ENCODE measurements around the gene ARID5A. TPM values are rescaled to one million over a fixed set of nuclear protein-coding genes. Genes with fewer than 3 reads are reported as not detected.

The ARID5A gene
- total RNA-seq, 1 experiment from 2014 or later = 13.9 TPM

DNA sequence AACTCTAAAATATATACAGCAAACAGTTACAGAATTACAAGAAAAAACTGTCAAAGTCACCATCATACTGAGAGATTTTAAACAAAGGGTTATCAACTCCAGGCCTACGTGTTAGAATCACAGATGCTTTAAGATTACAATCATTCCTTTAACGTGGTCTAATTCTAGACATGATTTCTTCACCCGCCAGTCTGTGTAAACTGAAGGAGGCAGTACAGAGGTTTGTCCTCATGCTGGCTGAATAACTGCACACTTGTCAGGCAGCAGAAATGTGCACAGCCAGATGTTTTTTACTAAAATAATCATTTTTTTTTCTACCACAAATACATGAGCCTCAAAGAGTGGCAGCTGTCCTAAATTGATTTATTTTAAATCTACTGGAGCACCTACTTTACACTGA, 15.9 kb upstream of the ARID5A start:
- no peak overlapping the region for H3K4me3 Mint-ChIP-seq
- no peak for DNase-seq (ENCODE audit: low spot score)
- H3K36me3 Mint-ChIP-seq = peaks cover 11% of the 10 kb centered on the region
- H3K9me3 Mint-ChIP-seq = peaks cover 24% of the 10 kb centered on the region
- ChIA-PET CTCF (interaction anchor here (0.6 to 3.7 kb wide), 3 partner anchors 11 to 34 kb away, joined by 3 to 12 read pairs (median 3); no protein-coding TSS in a partner anchor), POLR2A (no interaction called here)
- no peaks in the 10 kb centered on the region for H3K4me1 Mint-ChIP-seq
- H3K27me3 Mint-ChIP-seq (ENCODE audit: low read depth) = peaks cover 5% of the 10 kb centered on the region; the same call in 1 of the 2 replicates
- no peak for ATAC-seq
- TF ChIP-seq OVOL2 (CRISPR knock-in tag; IDR thresholded peaks at IDR 0.05; ENCODE audit: borderline replicate concordance) (no peak), ZNF396 (CRISPR knock-in tag; IDR thresholded peaks at IDR 0.05; ENCODE audit: borderline replicate concordance) (no peak), CREM (CRISPR knock-in tag; IDR thresholded peaks at IDR 0.05) (no peak)
- TF ChIP-seq, protein P1, sequence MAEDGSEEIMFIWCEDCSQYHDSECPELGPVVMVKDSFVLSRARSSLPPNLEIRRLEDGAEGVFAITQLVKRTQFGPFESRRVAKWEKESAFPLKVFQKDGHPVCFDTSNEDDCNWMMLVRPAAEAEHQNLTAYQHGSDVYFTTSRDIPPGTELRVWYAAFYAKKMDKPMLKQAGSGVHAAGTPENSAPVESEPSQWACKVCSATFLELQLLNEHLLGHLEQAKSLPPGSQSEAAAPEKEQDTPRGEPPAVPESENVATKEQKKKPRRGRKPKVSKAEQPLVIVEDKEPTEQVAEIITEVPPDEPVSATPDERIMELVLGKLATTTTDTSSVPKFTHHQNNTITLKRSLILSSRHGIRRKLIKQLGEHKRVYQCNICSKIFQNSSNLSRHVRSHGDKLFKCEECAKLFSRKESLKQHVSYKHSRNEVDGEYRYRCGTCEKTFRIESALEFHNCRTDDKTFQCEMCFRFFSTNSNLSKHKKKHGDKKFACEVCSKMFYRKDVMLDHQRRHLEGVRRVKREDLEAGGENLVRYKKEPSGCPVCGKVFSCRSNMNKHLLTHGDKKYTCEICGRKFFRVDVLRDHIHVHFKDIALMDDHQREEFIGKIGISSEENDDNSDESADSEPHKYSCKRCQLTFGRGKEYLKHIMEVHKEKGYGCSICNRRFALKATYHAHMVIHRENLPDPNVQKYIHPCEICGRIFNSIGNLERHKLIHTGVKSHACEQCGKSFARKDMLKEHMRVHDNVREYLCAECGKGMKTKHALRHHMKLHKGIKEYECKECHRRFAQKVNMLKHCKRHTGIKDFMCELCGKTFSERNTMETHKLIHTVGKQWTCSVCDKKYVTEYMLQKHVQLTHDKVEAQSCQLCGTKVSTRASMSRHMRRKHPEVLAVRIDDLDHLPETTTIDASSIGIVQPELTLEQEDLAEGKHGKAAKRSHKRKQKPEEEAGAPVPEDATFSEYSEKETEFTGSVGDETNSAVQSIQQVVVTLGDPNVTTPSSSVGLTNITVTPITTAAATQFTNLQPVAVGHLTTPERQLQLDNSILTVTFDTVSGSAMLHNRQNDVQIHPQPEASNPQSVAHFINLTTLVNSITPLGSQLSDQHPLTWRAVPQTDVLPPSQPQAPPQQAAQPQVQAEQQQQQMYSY (CRISPR knock-in tag; IDR thresholded peaks at IDR 0.05) = no peak
- TF ChIP-seq, protein P2, sequence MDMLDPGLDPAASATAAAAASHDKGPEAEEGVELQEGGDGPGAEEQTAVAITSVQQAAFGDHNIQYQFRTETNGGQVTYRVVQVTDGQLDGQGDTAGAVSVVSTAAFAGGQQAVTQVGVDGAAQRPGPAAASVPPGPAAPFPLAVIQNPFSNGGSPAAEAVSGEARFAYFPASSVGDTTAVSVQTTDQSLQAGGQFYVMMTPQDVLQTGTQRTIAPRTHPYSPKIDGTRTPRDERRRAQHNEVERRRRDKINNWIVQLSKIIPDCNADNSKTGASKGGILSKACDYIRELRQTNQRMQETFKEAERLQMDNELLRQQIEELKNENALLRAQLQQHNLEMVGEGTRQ (CRISPR knock-in tag; IDR thresholded peaks at IDR 0.05) = no peak
- no peak overlapping the region for H3K27ac Mint-ChIP-seq

DNA sequence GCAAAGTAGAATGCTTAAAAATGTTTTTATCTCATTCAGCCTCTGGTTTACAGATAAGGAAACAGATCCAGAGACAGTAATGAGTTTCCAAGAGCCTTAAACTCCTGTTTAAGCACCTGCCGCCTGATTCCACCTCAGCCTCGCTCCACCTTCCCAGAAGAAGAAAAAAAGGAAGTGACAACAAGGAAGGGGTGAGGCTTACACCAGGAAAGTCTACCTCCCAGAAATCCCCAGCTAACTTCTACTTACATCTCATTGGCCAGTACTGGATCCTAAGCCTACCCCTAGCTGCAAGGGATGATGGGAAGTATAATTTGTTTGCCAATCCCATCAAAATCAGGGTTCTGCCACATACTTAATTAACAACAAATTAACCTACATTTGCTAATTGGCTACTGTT, 15.3 kb upstream of the ARID5A start:
- peak; percentile 47; the same call in 1 of the 2 replicates for ATAC-seq
- Mint-ChIP-seq H3K27ac (no peak overlapping the region), H3K9me3 (peaks cover 20% of the 10 kb centered on the region), H3K4me3 (no peak overlapping the region), H3K27me3 (ENCODE audit: low read depth) (peaks cover 9% of the 10 kb centered on the region), H3K36me3 (peaks cover 11% of the 10 kb centered on the region), H3K4me1 (no peaks in the 10 kb centered on the region)
- TF ChIP-seq ZNF416 (CRISPR knock-in tag; IDR thresholded peaks at IDR 0.05) = no peak
- TF ChIP-seq ZNF138 (CRISPR knock-in tag; conservative IDR thresholded peaks at IDR 0.05) = no peak
- CTCF ChIA-PET = interaction anchor here (0.6 to 3.7 kb wide), 3 partner anchors 12 to 33 kb away, joined by 3 to 12 read pairs (median 3); no protein-coding TSS in a partner anchor
- POLR2A ChIA-PET = interaction anchor here (0.6 kb wide), 1 partner anchor 265 kb away, joined by 7 read pairs; no protein-coding TSS in a partner anchor
- DNase-seq (ENCODE audit: low spot score) = no peak

DNA sequence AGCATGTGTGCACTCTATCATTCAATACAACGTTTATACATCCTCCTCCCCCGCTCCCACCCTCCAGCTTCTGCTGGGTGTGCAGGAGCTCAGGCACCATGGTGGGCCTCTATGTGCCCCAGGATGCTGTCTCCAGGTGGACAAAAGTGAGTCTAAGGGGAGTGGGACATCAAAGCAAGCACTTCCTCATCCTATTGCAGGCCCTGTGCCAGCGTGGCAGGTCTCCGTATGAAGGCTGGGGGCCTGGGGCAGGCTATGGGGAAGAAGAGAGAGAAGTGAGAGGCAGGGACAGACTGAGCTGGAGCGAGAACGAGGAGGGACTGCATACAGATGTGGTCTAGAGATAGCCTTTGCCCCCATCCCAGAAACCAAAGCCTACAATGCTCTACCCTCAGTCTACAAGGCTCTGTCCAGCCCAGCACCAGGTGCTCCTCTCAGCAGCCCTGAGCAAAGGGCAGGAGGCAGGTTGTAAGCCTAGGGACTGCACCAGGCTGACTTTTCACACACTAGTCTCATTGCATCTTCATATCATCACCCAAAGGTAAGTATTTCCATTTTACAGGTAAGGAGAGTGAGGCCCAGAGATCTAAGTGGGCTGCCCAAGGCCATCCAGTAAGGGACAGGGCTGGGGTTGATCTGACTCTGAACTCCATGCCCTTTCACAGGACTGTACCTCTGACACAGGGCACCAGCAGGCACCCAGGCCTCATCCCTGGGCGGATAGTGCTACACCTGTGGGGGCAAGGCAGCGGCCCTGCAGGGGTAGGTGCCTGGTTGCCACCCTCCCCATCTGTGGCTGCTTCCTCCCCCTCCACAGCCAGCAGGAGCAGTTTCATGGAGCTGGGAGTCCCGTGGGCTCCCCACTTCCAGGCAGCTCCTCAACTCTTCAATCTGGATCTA, 14.0 kb upstream of the ARID5A start:
- CTCF ChIA-PET = interaction anchor here (0.6 kb wide), 1 partner anchor 127 kb away, joined by 4 read pairs; no protein-coding TSS in a partner anchor
- Mint-ChIP-seq H3K27ac (no peak overlapping the region), H3K27me3 (ENCODE audit: low read depth) (peaks cover 12% of the 10 kb centered on the region), H3K9me3 (peaks cover 8% of the 10 kb centered on the region), H3K36me3 (no peaks in the 10 kb centered on the region), H3K4me3 (no peak overlapping the region), H3K4me1 (peaks cover 6% of the 10 kb centered on the region)
- DNase-seq (ENCODE audit: low spot score) = no peak
- ATAC-seq = no peak
- no peak for TF ChIP-seq EMX1 (CRISPR knock-in tag; IDR thresholded peaks at IDR 0.05)
- no peak for TF ChIP-seq NR1H2 (CRISPR knock-in tag; IDR thresholded peaks at IDR 0.05)
- POLR2A ChIA-PET = interaction anchor here (0.7 kb wide), 1 partner anchor 200 kb away, joined by 3 read pairs; no protein-coding TSS in a partner anchor

DNA sequence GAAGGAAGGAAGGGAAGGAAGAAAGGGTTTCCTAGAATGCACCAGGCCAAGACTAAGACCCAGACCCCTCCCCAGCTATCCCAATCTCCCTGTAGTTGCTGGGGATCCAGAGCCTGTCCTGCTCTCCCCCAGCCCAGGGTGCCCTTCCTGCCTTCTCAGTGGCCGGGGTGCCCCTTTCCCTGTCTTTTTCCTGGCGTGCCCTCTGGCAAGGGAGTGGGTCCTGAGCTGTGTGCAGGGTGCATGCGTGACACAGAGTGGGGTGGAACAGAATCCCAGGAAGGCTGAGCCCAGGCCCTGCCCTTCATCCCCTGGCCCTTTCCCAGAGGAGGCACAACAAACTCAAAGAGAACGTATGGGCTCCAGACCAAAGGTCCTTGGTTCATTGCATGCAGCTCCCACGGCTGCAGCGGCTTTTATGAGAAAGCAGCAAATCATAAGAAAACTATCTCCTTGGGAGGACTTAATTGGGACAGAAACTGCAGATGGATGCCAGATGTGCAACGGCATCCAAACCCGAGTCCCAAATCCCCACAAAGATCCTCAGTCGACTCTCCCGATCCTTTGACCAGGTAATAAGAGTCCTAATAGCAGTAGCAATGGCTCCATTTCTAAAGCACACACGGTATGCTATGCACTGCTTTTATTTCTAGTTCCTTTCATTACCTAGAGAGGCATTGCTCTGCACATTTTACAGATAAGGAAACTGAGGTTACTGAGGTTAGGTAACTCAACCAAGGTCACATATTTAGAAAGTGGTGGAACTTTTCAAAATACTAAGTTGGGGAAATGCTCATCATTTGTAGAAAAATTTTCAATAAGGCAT, 12.7 kb upstream of the ARID5A start:
- Mint-ChIP-seq H3K27me3 (ENCODE audit: low read depth) (peaks cover 18% of the 10 kb centered on the region), H3K4me1 (peaks cover 17% of the 10 kb centered on the region), H3K4me3 (no peak overlapping the region), H3K9me3 (no peaks in the 10 kb centered on the region), H3K27ac (no peak overlapping the region), H3K36me3 (no peaks in the 10 kb centered on the region)
- CTCF ChIA-PET = no interaction called here
- POLR2A ChIA-PET = interaction anchor here (0.7 kb wide), 1 partner anchor 201 kb away, joined by 3 read pairs; no protein-coding TSS in a partner anchor
- no peak for DNase-seq (ENCODE audit: low spot score)
- no peak for ATAC-seq
- TF ChIP-seq ZNF121 (CRISPR knock-in tag; IDR thresholded peaks at IDR 0.05) = no peak
- TF ChIP-seq NR3C1 (CRISPR knock-in tag; conservative IDR thresholded peaks at IDR 0.05; ENCODE audit: low read depth) = no peak
- no peak for TF ChIP-seq MYBL2 (CRISPR knock-in tag; IDR thresholded peaks at IDR 0.05)
- TF ChIP-seq, protein P3, sequence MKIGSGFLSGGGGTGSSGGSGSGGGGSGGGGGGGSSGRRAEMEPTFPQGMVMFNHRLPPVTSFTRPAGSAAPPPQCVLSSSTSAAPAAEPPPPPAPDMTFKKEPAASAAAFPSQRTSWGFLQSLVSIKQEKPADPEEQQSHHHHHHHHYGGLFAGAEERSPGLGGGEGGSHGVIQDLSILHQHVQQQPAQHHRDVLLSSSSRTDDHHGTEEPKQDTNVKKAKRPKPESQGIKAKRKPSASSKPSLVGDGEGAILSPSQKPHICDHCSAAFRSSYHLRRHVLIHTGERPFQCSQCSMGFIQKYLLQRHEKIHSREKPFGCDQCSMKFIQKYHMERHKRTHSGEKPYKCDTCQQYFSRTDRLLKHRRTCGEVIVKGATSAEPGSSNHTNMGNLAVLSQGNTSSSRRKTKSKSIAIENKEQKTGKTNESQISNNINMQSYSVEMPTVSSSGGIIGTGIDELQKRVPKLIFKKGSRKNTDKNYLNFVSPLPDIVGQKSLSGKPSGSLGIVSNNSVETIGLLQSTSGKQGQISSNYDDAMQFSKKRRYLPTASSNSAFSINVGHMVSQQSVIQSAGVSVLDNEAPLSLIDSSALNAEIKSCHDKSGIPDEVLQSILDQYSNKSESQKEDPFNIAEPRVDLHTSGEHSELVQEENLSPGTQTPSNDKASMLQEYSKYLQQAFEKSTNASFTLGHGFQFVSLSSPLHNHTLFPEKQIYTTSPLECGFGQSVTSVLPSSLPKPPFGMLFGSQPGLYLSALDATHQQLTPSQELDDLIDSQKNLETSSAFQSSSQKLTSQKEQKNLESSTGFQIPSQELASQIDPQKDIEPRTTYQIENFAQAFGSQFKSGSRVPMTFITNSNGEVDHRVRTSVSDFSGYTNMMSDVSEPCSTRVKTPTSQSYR (CRISPR knock-in tag; IDR thresholded peaks at IDR 0.05) = no peak
- TF ChIP-seq, protein P4, sequence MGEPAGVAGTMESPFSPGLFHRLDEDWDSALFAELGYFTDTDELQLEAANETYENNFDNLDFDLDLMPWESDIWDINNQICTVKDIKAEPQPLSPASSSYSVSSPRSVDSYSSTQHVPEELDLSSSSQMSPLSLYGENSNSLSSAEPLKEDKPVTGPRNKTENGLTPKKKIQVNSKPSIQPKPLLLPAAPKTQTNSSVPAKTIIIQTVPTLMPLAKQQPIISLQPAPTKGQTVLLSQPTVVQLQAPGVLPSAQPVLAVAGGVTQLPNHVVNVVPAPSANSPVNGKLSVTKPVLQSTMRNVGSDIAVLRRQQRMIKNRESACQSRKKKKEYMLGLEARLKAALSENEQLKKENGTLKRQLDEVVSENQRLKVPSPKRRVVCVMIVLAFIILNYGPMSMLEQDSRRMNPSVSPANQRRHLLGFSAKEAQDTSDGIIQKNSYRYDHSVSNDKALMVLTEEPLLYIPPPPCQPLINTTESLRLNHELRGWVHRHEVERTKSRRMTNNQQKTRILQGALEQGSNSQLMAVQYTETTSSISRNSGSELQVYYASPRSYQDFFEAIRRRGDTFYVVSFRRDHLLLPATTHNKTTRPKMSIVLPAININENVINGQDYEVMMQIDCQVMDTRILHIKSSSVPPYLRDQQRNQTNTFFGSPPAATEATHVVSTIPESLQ (CRISPR knock-in tag; IDR thresholded peaks at IDR 0.05) = no peak
